Spleen (tissue), 7 donors: Measurements from ENCODE around the gene WBP4.

Source experiments
- CTCF ChIP-seq, 11 experiments: fragments of 200-600 bp in 7 of 11; fragments of 450-650 bp in 4 of 11; sonication (generic) in 4 of 11; IDR thresholded peaks in 8 of 11; conservative IDR thresholded peaks in 3 of 11; 1 replicate in 7 of 11; 2 replicates in 4 of 11; pipeline versions ENCODE4 v1.4.0 to v1.8.0; 2016 to 2021; ENCODE audit warnings: antibody characterized with exemption in 11 of 11, inconsistent platforms in 4 of 11, mild to moderate bottlenecking in 1 of 11
- POLR2A ChIP-seq, 3 donors: fragments of 450-650 bp; IDR thresholded peaks; one replicate each; pipeline ENCODE4 v1.5.1; 2017; ENCODE audit warnings: antibody characterized with exemption in 3 of 3, mild to moderate bottlenecking in 1 of 3
- POLR2AphosphoS5 ChIP-seq, 3 donors: sonication (generic); formaldehyde crosslinking; IDR thresholded peaks; one replicate each; pipeline ENCODE4 v1.5.1; 2017; ENCODE audit warnings: antibody characterized with exemption in 3 of 3
- donor health status: DM: no; HTN: no; CAD: no; lungs with moderate emphysema.
- donor health status: DM: no; HTN: no; CAD: no.
- donor health status: DM: no; HTN: no; CAD: no.

GRCh38 chr13:41074523-41074922 lies 13.2 kb downstream of the WBP4 start:
- TF ChIP-seq POLR2A (IDR thresholded peaks at IDR 0.05) (no peak), CTCF (IDR thresholded peaks at IDR 0.05 in 8 of 11, conservative IDR thresholded peaks at IDR 0.05 in 3 of 11) (no peak), POLR2AphosphoS5 (IDR thresholded peaks at IDR 0.05) (no peak)
